Thoracic aorta (tissue), 2 donors: ENCODE measurements around the gene APH1B. TPM values are rescaled to one million over a fixed set of nuclear protein-coding genes. Genes with fewer than 3 reads are reported as not detected.

Experiments used
- ATAC-seq: fragments of 150-250 bp; one replicate; pipeline ENCODE4 v1.8.0; 2017; ENCODE audit warnings: low read depth; ENCODE audit not compliant: insufficient number of reproducible peaks, low FRiP score
- DNase-seq: peaks from one replicate; pipeline ENCODE4 v3.0.0-alpha.2; 2020; ENCODE audit warnings: low spot score
- H3K27ac ChIP-seq, 2 donors: fragments of 200-600 bp; sonication (generic); 1 replicate in 1 of 2; 2 replicates in 1 of 2; pipeline ENCODE4 v1.5.1; 2016; ENCODE audit warnings: mild to moderate bottlenecking in 2 of 2, moderate library complexity in 2 of 2
- H3K27me3 ChIP-seq: fragments of 200-600 bp; sonication (generic); replicated peaks from 2 replicates; pipeline ENCODE4 v1.6.0; 2016; ENCODE audit warnings: mild to moderate bottlenecking; ENCODE audit not compliant: insufficient read depth
- H3K36me3 ChIP-seq: fragments of 200-600 bp; sonication (generic); one replicate; pipeline ENCODE4 v1.5.1; 2016
- H3K4me1 ChIP-seq, 2 donors: fragments of 200-600 bp; sonication (generic); 1 replicate in 1 of 2; 2 replicates in 1 of 2; pipeline versions ENCODE4 v1.5.1 to v1.6.0; 2016; ENCODE audit warnings: low read depth in 2 of 2, mild to moderate bottlenecking in 1 of 2; ENCODE audit not compliant: control insufficient read depth in 1 of 2
- H3K4me3 ChIP-seq: fragments of 200-600 bp; sonication (generic); 2 replicates; pipeline ENCODE4 v1.5.1; 2016; ENCODE audit warnings: mild to moderate bottlenecking
- H3K9me3 ChIP-seq: fragments of 200-600 bp; sonication (generic); 2 replicates; pipeline ENCODE4 v1.5.1; 2016
- total RNA-seq, 2 donors: library from RNA; depleted of rRNA; stranded (reverse); fragments of >200 nt; gene quantifications; one replicate each; pipeline versions ENCODE4 v1.1.0 to v1.2.3, GENCODE V29; 2016
- TF ChIP-seq, protein P1 (sequence below): fragments of 200-600 bp; sonication (generic); IDR thresholded peaks from one replicate; pipeline ENCODE4 v1.5.1; 2019; ENCODE audit warnings: antibody characterized with exemption

Gene APH1B
- total RNA-seq, 2 donors from 2014 or later, result 16.2 to 22.2 TPM

DNA sequence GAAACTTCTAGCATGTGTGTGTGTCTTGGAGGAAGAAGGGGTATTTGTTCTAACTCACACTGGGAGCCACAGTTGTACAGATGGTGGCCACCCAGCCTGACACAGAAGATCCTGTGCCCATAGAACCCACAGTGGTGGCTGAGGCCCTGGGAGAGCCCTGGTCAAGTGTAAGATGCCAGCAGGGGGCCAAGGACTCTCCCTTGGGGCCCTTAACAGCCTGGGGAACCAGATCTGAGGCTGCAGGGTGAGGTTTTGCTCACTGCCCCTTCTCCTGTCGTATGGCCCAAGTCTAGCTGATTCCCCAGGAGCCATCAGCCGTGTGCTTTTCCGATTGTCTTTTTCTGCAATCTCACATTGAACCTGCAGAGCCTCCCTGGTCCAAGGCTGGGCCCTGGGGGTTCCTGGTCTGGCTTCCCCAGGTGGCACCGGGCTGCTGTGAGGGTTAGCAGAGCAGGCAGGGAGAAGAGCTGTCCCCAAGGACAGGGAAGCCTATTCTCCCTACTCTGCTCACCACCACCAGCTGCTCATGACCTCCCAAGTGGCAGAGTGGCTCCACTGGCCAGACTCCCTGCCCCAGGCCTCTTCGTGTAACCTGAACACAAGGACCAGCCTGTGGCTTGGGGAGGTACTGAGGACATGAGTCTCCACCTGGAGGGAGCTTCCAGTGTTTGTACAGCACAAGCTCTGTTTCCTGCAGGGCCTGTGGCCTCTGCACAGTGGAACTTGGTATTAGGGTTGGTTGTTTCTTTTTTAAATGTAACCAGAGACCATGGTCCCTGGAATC, 52.4 kb downstream of the APH1B start:
- H3K27me3 ChIP-seq, result no peaks in the 10 kb centered on the region
- no peaks in the 10 kb centered on the region for H3K4me1 ChIP-seq
- H3K27ac ChIP-seq, result no peak overlapping the region
- no peak for ATAC-seq
- H3K9me3 ChIP-seq, result no peaks in the 10 kb centered on the region
- no peaks in the 10 kb centered on the region for H3K36me3 ChIP-seq
- DNase-seq, result no peak
- TF ChIP-seq, protein P1, sequence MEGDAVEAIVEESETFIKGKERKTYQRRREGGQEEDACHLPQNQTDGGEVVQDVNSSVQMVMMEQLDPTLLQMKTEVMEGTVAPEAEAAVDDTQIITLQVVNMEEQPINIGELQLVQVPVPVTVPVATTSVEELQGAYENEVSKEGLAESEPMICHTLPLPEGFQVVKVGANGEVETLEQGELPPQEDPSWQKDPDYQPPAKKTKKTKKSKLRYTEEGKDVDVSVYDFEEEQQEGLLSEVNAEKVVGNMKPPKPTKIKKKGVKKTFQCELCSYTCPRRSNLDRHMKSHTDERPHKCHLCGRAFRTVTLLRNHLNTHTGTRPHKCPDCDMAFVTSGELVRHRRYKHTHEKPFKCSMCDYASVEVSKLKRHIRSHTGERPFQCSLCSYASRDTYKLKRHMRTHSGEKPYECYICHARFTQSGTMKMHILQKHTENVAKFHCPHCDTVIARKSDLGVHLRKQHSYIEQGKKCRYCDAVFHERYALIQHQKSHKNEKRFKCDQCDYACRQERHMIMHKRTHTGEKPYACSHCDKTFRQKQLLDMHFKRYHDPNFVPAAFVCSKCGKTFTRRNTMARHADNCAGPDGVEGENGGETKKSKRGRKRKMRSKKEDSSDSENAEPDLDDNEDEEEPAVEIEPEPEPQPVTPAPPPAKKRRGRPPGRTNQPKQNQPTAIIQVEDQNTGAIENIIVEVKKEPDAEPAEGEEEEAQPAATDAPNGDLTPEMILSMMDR, result no peak
- no peak overlapping the region for H3K4me3 ChIP-seq

DNA sequence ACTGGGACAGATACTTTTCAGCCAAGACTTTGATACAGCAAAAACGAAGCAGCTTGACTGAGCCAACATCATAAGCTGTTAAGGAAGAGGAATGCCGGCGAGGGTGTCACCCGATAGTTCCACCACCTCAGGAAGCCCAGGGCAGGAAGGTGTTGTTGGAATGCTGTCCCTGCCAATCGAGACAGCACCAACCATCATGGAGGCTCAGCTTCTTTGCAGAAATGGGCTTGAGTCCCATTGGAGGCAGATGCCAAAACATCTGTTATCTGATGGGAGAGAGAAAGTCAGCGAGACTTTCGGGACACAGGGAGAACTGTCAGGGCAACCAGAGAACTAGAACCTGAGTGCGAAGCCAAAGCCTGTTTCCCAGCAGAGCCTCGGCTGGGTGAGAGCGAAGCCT, 53.5 kb downstream of the APH1B start:
- Histone ChIP-seq H3K27me3 (no peaks in the 10 kb centered on the region), H3K36me3 (no peaks in the 10 kb centered on the region), H3K9me3 (no peaks in the 10 kb centered on the region), H3K4me1 (no peaks in the 10 kb centered on the region), H3K27ac (no peak overlapping the region), H3K4me3 (no peak overlapping the region)
- TF ChIP-seq, protein P1, result no peak
- ATAC-seq (no peak), DNase-seq (no peak)

DNA sequence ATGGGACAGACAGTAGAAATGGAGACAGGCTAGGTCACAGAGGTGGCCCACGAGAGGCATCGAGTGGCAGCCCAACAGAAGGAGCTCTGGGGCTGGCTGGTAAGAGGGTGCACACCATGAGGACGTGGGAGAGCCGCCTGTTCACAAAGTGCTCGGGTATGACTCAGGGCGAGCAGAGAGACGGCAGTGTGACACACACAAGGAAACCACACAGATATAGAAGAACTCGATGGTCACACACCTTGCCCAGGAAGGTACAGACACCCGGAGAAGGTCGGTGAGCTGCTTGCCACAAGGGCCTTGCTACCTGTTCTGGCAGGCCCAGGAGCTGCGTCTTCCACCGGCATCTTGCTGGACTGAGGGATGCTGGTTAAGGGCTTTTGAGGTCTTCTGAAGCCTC, 54.1 kb downstream of the APH1B start:
- no peaks in the 10 kb centered on the region for H3K27me3 ChIP-seq
- H3K4me1 ChIP-seq, result no peaks in the 10 kb centered on the region
- no peaks in the 10 kb centered on the region for H3K36me3 ChIP-seq
- TF ChIP-seq, protein P1, result no peak
- no peak overlapping the region for H3K27ac ChIP-seq
- H3K4me3 ChIP-seq, result no peak overlapping the region
- no peak for ATAC-seq
- H3K9me3 ChIP-seq, result no peaks in the 10 kb centered on the region
- DNase-seq, result no peak

DNA sequence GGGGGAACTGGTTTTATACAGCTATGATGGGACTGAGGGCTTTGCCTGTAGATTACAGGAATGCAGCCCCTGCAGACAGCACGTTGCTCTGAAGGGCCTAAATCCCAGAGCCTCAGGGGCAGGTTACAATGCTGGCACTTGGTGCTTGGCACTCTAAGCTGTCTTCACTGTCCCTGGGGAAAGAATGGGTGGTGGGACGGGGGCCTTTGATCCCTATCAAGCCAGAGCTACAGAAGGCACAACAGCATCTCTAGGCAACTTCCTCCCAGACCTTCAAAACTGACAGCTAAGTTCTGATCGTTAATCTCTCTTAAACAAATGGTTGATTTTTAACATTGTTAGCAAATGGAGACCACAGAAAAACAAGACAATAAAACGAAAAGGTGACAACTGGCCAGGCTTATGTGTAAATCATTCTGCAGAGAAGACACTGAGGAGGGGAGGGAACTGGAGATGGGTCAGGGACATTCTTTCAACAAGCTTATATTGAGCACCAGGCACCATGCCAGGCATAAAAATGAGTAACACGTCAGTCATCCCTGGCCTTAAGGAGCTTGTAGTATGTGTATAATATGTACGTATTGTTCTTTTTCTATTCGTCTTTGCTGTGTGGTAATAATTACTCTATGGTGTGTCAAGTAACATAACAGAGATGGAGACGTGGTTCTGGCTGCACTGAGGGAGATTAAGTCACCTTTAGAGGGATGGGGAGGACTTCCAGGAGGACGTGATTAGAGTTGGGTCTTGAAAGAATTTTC, 55.1 kb downstream of the APH1B start:
- TF ChIP-seq, protein P1, result no peak
- DNase-seq (no peak), ATAC-seq (no peak)
- Histone ChIP-seq H3K4me1 (no peaks in the 10 kb centered on the region), H3K36me3 (no peaks in the 10 kb centered on the region), H3K27ac (no peak overlapping the region), H3K9me3 (no peaks in the 10 kb centered on the region), H3K4me3 (no peak overlapping the region), H3K27me3 (no peaks in the 10 kb centered on the region)

DNA sequence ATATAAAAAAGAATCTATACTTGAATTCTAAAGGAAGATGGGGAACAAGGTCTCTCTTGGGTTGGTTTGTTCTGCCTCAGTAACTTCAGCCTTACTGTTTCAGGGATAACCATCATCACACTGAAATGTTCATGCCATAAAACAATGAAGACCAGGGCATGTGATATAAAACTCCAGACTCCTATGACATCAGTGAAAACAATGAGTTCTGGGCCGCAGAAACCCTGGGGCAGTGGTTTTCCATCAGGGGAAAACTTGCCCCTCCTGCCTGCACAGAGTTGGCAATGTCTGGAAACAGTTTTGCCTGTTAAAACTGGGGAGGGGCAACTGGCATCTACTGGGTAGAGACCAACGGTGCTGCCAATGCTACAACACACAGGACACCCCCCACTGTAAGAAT, 57.4 kb downstream of the APH1B start:
- H3K4me1 ChIP-seq, result no peaks in the 10 kb centered on the region
- no peaks in the 10 kb centered on the region for H3K9me3 ChIP-seq
- ATAC-seq, result no peak
- no peak overlapping the region for H3K27ac ChIP-seq
- no peaks in the 10 kb centered on the region for H3K36me3 ChIP-seq
- H3K27me3 ChIP-seq, result no peaks in the 10 kb centered on the region
- H3K4me3 ChIP-seq, result no peak overlapping the region
- no peak for DNase-seq
- TF ChIP-seq, protein P1, result no peak
